HL-60 (cell line): ENCODE data around the gene FAM72A.
"Not testable (repeated sequence)": the region's sequence is repeated elsewhere in the genome, so short reads cannot be mapped to it uniquely, and the experiment has no call there.

Experiments
- DNase-seq, 2 experiments: peaks; one replicate each; pipeline ENCODE4 v3.0.0-alpha.2; 2010 to 2020; ENCODE audit warnings: low read depth in 1 of 2, low spot score in 1 of 2
- H3K27ac ChIP-seq: fragments of 250-450 bp; sonication (Bioruptor Pico); replicated peaks from 2 replicates; pipeline ENCODE4 v1.5.1; 2020; ENCODE audit warnings: mild to moderate bottlenecking, moderate library complexity
- H3K27me3 ChIP-seq: fragments of 250-450 bp; sonication (Bioruptor Pico); 2 replicates; pipeline ENCODE4 v1.5.1; 2021; ENCODE audit warnings: mild to moderate bottlenecking, moderate library complexity; ENCODE audit not compliant: insufficient read depth, poor library complexity, severe bottlenecking
- H3K4me3 ChIP-seq: replicated peaks from 2 replicates; pipeline ENCODE4 v1.5.1; 2011; ENCODE audit warnings: mild to moderate bottlenecking, control low read depth, low read length; ENCODE audit not compliant: insufficient read depth
- long read RNA-seq: library from polyadenylated mRNA; unstranded; transcript quantifications from one replicate; pipeline ENCODE4 v2.0.0, GENCODE V29; 2020

Gene FAM72A
- long read RNA-seq, transcript FAM72A-202 (4 exons, 2,398 nt), result major isoform, 118 of 138 reads
- long read RNA-seq, transcript FAM72A-208 (1 exons, 1,139 nt), result minor isoform, 8 of 138 reads
- long read RNA-seq, partial matches to known transcripts, result 4 of 138 reads
- long read RNA-seq, other reads (novel, unspliced or antisense), result 5 of 138 reads

DNA sequence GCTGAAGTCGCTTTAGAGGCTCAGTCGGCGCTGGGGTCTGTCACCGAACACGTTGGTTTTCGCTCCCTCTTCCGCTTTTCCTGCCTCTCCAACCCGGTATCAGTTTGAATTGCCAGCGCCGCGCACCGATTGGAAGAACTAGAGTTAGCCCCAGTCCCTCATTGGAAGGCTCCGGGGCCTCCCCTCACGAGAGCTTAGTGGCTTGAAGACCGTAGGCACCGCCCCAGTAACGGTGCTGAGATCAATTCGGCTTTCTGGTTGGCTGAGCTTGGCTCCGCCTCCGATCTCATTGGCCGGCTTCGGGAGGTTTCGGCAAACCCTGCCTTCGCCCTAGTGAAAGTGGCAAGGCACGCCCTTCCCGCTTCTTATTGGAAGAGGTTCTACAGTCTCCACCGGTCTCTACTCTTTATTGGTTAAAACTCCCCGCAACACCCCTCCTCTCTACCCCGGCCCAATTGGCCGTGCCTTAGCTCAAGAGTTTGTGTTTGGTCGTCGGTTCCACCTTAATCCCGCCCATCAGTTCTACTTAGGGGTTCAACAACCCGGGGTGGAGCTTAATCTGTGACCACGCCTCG, at the start of gene FAM72A:
FAM72A (minus strand) TSS at position 51 of the 575 bp plus-strand sequence. CDS start 814 bp downstream, outside the sequence.
- peak; percentile 93 to 100 for DNase-seq
- H3K27ac ChIP-seq, H3K27me3 ChIP-seq: not testable (repeated sequence)
- peak within 1 kb of the TSS; percentile 49 for H3K4me3 ChIP-seq

DNA sequence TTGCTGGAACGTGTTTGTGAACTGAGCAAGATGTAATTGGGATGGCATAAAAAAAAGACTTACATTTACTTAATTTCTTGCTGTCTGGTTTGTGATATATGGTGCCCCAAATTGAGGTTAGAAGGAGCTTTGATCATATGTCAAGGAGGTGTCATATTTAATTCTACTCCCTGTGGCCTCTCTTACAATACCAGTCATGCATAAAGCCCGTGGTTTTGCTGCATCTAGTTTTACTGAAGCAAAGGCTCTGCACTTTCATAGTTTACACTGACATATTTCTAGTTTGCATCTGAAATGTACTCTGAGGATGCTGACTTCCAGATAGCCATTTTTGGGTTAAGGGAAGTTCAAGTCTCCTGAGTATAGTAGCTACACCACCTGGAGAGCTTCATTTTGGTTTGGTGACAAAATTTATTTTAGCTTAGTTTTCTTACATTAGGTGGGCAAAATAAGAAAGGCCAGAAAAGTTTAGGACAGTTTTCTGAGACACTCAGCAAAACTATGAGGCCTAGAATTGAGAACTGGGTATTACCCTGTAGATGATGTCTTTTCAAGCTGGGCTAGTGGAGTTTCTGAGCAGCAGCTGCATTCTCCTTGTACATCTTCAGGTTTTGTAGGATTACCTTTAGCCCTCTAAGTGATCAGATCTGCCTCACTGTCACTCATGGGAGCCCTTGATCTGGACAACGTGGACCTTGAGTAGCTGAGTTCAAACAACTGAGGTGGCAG, 48.5 kb upstream of the FAM72A start:
- H3K27ac ChIP-seq, H3K4me3 ChIP-seq, DNase-seq, H3K27me3 ChIP-seq: not testable (repeated sequence)

DNA sequence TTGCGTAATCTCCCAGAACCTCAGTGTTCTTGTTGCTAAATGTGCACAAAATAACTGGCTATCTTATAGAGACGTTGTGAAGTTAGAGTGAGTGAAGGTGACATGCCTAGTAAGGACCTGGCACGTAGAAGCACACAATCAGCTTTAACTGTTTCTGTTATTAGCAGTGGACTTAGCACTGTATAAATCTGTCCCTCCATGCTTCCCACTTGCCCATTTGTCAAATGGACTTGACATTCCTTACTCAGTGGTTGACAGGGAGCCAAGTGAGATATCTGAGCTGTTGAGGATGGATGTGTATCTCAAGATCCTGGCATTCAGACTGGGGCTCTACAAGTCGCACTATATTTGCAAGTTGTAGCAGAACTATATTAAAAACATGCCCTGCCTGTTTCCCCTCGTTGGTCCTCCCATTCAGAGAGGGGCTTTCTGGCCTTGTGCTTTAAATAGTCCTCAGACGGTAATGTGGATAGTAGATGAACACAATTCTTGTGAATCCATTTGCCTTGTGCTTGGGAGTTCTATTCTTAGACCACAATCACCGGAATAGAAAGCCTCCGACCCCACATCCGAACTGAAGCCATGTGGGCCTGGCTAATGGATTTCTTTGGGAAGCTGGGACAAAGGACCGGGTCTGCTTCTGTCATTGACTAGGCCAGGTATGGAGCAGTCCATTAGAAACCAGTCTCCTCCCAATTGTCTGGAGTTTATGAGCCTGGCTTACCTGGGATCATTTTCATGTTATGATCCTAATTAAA, 43.7 kb upstream of the FAM72A start:
- H3K27me3 ChIP-seq, H3K4me3 ChIP-seq, DNase-seq, H3K27ac ChIP-seq: not testable (repeated sequence)

DNA sequence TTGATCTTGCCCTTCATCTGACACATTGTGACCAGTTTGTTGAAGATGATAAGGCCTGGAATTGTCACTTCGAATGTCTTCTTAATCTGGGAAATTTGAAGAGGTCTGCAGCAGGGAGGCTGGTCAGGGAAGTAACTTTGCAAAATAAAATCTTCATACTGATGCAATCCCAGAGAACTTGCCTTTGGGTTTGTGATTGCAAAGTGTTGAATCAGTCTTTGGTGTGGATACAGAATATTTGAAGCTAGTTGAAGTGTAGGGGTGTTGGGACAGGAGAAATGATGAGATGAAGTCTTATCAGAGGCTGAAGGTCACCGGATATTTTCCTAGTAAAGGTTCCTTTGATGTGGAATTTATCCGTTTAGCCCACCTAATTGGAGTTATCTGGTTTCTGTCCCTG, 42.8 kb upstream of the FAM72A start:
- not testable (repeated sequence) for DNase-seq, H3K4me3 ChIP-seq, H3K27ac ChIP-seq, H3K27me3 ChIP-seq

DNA sequence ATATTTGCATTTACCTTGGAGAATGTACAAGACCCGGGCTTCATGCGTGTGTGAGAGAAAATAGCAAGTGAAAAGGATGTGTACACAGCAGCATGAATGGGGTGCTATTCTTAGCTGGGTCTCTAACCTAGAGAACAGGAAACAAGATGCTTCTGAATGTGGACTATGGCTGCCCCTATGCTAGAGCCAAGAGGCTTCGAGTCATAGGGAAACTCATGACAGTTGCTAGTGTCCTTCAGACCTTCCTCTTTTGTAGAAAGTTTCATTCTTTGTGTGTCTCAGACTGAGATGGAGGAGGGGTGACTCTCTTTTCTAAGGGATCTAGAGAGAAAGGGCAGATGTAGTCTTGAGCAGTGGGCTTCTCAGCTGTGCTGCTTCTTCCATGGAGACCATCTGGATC, 40.7 kb upstream of the FAM72A start:
- H3K27me3 ChIP-seq, H3K27ac ChIP-seq, H3K4me3 ChIP-seq: not testable (repeated sequence)
- peak in 1 of 2 experiments; percentile 52 for DNase-seq

DNA sequence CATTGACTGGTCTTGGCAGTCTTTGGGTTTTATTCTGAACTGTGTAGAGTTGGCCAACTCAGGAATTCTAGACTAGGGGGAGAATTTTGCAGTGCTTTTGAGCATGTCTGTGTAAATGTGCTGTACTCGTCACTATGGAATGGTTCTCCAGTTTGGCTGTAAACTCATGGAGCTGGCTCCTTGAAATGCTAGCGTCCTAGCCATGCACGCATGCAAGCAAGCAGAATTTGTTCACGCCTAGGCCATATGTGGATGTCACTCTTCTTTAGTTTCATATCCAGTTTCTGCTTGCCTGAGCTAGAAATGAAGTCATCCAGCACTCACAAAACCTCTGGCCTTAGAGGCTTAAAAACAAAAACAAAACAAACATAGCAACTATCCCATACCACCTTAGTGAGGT, 37.6 kb upstream of the FAM72A start:
- H3K4me3 ChIP-seq, H3K27me3 ChIP-seq, DNase-seq, H3K27ac ChIP-seq: not testable (repeated sequence)

DNA sequence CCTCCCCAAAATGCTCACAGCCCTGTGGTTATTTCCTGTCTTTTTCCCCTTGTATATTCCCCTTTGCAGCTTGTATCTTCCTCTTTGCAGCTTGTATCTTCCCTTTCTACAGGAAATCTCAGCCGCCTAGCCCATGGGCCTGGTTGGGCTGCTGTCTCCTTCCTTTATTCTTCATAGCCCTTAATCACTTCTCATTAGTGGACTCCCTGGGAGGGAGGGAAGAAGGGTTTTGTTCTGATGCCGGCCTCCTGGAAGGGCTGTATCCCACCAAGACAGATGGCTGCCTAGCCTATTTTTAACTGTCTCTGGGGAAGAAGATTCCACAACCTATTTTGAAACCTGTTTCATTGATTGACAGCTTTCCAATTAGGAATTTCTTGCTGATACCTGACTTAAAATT, 32.6 kb upstream of the FAM72A start:
- not testable (repeated sequence) for H3K27ac ChIP-seq, H3K4me3 ChIP-seq, H3K27me3 ChIP-seq, DNase-seq

DNA sequence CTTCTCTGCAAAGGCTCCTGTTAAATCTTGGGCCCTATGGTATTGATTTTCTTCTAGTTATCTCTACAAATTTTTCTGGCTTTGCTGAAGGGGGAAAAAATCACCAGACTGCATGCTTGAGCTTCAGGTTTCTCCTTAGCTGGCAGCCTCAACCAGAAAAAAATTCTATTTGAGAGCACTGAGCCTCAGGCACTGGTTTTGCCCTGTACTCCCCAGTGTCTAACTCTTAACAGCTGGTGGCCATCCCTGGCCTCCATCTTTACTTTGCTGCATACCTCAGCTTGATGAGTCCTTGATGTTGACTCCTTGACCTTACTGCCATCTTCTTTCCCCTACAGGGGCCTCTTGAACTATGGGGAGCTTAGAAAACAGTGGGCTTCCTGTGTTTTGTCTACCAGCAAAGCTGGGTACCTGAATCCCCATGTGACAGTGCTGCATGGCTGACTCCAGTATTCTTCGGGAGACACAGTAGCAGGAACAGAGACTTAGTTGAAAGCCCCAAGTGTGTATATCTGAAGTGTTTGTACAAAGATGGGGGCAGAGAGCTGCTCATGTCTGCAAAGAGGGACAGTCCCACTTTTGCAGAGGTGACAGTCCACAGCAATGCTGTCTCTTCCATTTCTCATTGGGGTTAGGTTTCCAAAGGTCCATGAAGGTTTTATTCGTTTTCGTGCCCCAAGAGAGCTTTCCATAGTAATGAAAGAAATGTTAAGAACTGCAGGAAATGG, 31.7 kb upstream of the FAM72A start:
- not testable (repeated sequence) for H3K27ac ChIP-seq, DNase-seq, H3K27me3 ChIP-seq, H3K4me3 ChIP-seq

DNA sequence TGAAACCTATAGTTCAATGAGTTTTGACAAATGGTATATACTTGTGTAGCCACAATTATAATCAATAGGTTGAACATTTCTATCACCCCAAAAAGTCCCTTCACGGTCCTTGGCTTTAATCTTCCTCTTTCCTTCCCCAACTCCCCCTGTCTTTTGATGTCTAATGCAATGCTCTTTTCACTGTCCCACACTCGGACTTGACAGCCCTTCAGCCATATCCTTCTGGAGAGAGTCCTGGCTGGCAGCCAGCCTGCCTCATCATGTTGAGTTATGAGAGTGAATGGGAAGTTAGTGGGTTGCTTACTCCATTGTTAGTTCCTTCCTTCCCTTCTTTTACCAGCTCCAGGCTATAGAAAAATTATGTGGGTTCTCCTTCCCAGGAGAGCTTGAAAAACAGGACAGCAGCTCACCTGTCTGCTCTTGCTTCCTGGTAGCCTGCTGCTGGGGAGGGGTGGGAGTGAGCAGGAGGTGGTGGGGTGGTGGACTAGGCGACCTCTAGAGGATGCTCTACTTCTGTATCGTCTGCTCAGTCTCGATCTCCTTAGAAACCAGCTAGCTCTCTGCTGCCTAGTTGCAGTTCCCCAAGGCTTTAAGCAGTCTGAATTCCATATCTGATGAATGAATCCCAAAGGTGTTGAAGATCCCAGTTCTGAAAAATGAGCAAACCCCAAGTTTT, 30.5 kb upstream of the FAM72A start:
- not testable (repeated sequence) for H3K4me3 ChIP-seq, DNase-seq, H3K27me3 ChIP-seq, H3K27ac ChIP-seq

DNA sequence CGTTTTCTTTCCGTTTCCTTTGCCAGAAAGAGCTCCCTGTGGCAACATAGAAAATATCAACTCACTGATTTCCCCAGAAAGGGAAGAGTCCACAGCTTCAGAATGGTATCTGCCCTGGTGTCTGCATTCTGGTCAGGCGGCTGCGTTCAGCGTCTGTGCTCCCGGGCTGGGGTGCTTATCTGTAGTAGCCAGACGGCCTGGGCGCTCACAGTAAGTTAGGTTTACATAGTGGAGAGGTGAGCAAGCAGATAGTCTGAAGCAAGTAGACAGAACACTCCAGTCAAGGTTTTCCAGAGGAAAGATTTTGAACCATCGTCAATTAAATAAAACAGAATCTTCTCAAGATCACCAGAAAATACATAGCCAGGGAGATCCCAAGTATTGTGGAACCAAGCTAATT, 29.4 kb upstream of the FAM72A start:
- not testable (repeated sequence) for H3K4me3 ChIP-seq, H3K27ac ChIP-seq, H3K27me3 ChIP-seq, DNase-seq

DNA sequence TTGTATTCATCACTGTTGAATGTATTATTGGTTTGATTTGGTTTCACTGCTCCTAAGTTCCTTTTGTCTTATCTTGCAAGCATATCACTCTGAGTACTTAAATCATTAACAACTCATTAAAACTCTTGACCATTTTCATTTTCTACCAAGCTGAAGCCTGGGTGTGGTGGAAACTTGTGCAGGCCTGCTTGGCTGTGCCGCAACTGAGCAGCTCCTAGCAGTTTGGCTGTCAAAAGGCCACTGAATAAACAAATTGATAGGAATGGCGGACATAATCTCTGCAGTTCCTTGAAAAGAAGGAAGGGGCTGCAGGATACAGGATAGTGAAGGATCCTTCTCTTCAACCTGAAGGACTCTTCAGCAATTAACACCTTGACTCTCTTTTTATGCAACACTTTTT, 26.6 kb upstream of the FAM72A start:
- not testable (repeated sequence) for H3K27me3 ChIP-seq, DNase-seq, H3K4me3 ChIP-seq, H3K27ac ChIP-seq

DNA sequence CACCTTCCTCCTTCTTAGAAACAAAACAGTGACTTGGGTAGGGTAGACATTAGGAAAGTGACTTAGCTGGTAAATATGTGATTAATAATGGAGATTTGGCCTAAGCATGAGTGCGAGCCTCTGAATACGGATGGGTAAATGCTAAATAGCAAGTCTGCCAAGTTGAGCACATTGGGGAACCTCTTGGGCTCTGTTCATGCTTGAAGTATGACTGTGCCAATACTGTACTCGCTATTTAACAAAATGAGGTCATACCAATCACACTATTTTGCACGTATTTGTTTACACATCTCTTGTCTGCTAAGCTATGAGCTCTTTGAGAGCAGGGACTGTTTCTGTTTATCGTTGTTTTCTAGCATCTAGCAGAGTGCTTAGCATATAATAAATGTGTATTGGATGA, 24.2 kb upstream of the FAM72A start:
- not testable (repeated sequence) for H3K4me3 ChIP-seq, H3K27ac ChIP-seq, DNase-seq, H3K27me3 ChIP-seq

DNA sequence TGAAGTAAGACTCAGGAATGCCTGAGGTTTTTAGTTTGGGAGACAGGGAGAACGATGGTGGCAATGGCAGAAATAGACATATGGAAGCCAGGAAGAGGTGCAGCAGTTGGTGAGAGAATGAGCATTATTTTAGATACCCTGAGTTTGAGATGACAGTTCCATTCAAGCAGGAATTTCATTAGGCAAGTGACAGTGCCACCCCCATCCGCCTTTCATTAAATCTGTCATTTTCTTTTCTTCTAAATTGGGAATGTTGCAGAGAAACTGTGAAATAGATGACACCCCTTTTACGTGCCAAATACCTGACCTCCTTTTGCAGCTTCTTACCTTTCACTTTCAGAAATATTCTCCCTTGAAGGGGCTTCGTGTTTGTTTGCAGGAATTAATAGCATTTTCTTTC, 22.7 kb upstream of the FAM72A start:
- not testable (repeated sequence) for DNase-seq, H3K27me3 ChIP-seq, H3K4me3 ChIP-seq, H3K27ac ChIP-seq
